D721Med (cell line): ENCODE data around the gene TMEM175.

ENCODE experiments used
- DNase-seq: peaks from one replicate; pipeline ENCODE4 v3.0.0; 2011; ENCODE audit warnings: low spot score; ENCODE audit not compliant: insufficient read length
- FAIRE-seq: peaks from 2 replicates; lab custom pipeline; 2011; peaks lifted over from hg19 to GRCh38; lab: Jason Lieb, UNC
- CTCF ChIP-seq: IDR thresholded peaks from 2 replicates; pipeline ENCODE4 v1.5.1; 2012; ENCODE audit warnings: mild to moderate bottlenecking, control low read depth; ENCODE audit not compliant: insufficient read depth; ENCODE audit errors: missing control alignments

The TMEM175 gene

GRCh38 chr4:978957-979701, 46.9 kb downstream of the TMEM175 start:
- DNase-seq (no peak), FAIRE-seq (no peak)
- TF ChIP-seq CTCF: no peak

GRCh38 chr4:982291-982690, 50.0 kb downstream of the TMEM175 start:
- TF ChIP-seq CTCF: no peak
- no peak for DNase-seq
- no peak for FAIRE-seq

DNA sequence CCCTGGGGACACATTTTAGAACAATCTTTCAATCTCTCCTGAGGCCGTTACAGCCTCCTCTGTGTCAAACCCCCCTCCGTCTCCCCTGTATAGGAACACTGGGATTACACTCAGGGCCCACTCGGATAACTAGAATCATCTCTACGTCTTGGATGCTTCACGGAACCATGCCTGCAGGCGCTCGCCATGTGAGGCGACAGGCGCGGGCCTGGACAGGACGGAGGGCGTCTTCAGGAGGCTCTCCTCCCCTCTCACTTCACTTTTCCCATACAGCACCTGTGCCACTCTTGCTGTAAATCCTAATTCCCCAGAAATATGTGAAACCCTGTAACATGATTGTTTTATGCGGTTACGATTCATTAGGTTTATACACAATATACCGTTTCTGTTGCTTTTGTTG, 50.6 kb downstream of the TMEM175 start:
- DNase-seq: no peak
- TF ChIP-seq CTCF: no peak
- FAIRE-seq: no peak

- no peak for DNase-seq
- no peak for FAIRE-seq
- no peak for TF ChIP-seq CTCF
These were observed 52.2 kb downstream of the TMEM175 start for GRCh38 chr4:984336-985054.

GRCh38 chr4:985123-985830, 53.0 kb downstream of the TMEM175 start:
- FAIRE-seq: no peak
- DNase-seq: peak; percentile 80
- TF ChIP-seq CTCF: no peak

DNA sequence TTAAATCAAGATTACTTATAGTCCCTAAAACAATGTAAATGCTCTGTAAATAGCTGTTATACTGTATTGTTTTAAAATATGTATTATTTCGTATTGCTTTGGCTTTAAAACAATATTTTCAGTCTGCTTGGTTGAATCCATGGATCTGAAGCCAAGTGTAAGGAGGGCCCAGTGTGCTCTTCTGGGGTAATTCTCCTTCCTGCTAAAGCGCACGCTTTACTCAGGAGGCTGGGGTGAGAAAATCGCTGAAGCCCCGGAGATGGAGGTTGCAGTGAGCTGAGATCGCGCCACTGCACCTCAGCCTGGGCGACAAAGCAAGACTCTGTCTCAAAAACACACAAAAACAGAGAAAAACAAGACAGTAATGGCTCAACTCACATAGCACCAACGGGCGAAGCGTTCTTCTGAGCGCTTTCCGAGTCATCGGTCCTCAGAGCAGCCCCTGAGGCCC, 54.2 kb downstream of the TMEM175 start:
- FAIRE-seq (no peak), DNase-seq (no peak)
- no peak for TF ChIP-seq CTCF
